Osteocyte (in vitro differentiated cells): Measurements from ENCODE around the gene SCFD2. TPM values are rescaled to one million over a fixed set of nuclear protein-coding genes. Genes with fewer than 3 reads are reported as not detected.

Experiments used
- DNase-seq: peaks from one replicate; pipeline ENCODE4 v3.0.0; 2021; ENCODE audit warnings: mixed read lengths; ENCODE audit not compliant: unreplicated experiment; ENCODE audit errors: extremely low spot score
- H3K27ac Mint-ChIP-seq: one replicate; pipeline ENCODE4 v1.8.0; 2021; ENCODE audit warnings: mild to moderate bottlenecking, mixed read lengths; ENCODE audit not compliant: unreplicated experiment
- H3K27me3 Mint-ChIP-seq: one replicate; pipeline ENCODE4 v1.8.0; 2021; ENCODE audit warnings: mixed read lengths; ENCODE audit not compliant: unreplicated experiment
- H3K36me3 Mint-ChIP-seq: one replicate; pipeline ENCODE4 v1.8.0; 2021; ENCODE audit warnings: mixed read lengths; ENCODE audit not compliant: unreplicated experiment
- H3K4me1 Mint-ChIP-seq: one replicate; pipeline ENCODE4 v1.8.0; 2021; ENCODE audit warnings: mixed read lengths; ENCODE audit not compliant: unreplicated experiment
- H3K4me3 Mint-ChIP-seq: one replicate; pipeline ENCODE4 v1.8.0; 2021; ENCODE audit warnings: mild to moderate bottlenecking, moderate library complexity, mixed read lengths; ENCODE audit not compliant: unreplicated experiment
- H3K9me3 Mint-ChIP-seq: one replicate; pipeline ENCODE4 v1.8.0; 2021; ENCODE audit warnings: mixed read lengths; ENCODE audit not compliant: unreplicated experiment
- CTCF ChIP-seq: fragments of 200-600 bp; sonication (generic); IDR thresholded peaks from 2 replicates; pipeline ENCODE4 v1.5.0; 2021; ENCODE audit warnings: antibody characterized with exemption, mild to moderate bottlenecking, moderate library complexity
- total RNA-seq: library from RNA; stranded (reverse); gene quantifications from 2 replicates; pipeline ENCODE4 v1.2.1, GENCODE V29; 2021

SCFD2 gene
- total RNA-seq, 1 donor from 2014 or later, result 14.0 TPM

GRCh38 chr4:52907510-52907909 is 458.4 kb downstream of the SCFD2 start:
- Mint-ChIP-seq H3K27ac (no peak overlapping the region), H3K4me1 (no peaks in the 10 kb centered on the region), H3K4me3 (no peak overlapping the region), H3K36me3 (no peaks in the 10 kb centered on the region), H3K27me3 (no peaks in the 10 kb centered on the region), H3K9me3 (no peaks in the 10 kb centered on the region)
- no peak for DNase-seq
- no peak for TF ChIP-seq CTCF

GRCh38 chr4:52904421-52904820 is 461.4 kb downstream of the SCFD2 start:
- no peak for DNase-seq
- no peaks in the 10 kb centered on the region for H3K27me3 Mint-ChIP-seq
- H3K27ac Mint-ChIP-seq, result no peak overlapping the region
- no peak overlapping the region for H3K4me3 Mint-ChIP-seq
- TF ChIP-seq CTCF, result no peak
- no peaks in the 10 kb centered on the region for H3K4me1 Mint-ChIP-seq
- no peaks in the 10 kb centered on the region for H3K9me3 Mint-ChIP-seq
- peaks cover 7% of the 10 kb centered on the region for H3K36me3 Mint-ChIP-seq

- H3K27ac Mint-ChIP-seq, result no peak overlapping the region
- TF ChIP-seq CTCF, result no peak
Measured at GRCh38 chr4:52903273-52903672, 462.6 kb downstream of the SCFD2 start.

GRCh38 chr4:52894443-52894842 is 471.4 kb downstream of the SCFD2 start:
- H3K27ac Mint-ChIP-seq, result no peak overlapping the region
- TF ChIP-seq CTCF, result no peak
- no peaks in the 10 kb centered on the region for H3K36me3 Mint-ChIP-seq
- H3K27me3 Mint-ChIP-seq, result no peaks in the 10 kb centered on the region
- no peak overlapping the region for H3K4me3 Mint-ChIP-seq
- H3K4me1 Mint-ChIP-seq, result peaks cover 2% of the 10 kb centered on the region
- DNase-seq, result no peak
- no peaks in the 10 kb centered on the region for H3K9me3 Mint-ChIP-seq

More at GRCh38 chr4:52903273-52903672, 462.6 kb downstream of the SCFD2 start:
- H3K4me1 Mint-ChIP-seq, result no peaks in the 10 kb centered on the region
- no peaks in the 10 kb centered on the region for H3K27me3 Mint-ChIP-seq
- no peak for DNase-seq
- H3K36me3 Mint-ChIP-seq, result peaks cover 7% of the 10 kb centered on the region
- no peaks in the 10 kb centered on the region for H3K9me3 Mint-ChIP-seq
- H3K4me3 Mint-ChIP-seq, result no peak overlapping the region

GRCh38 chr4:52892880-52893279 is 473.0 kb downstream of the SCFD2 start:
- H3K9me3 Mint-ChIP-seq, result no peaks in the 10 kb centered on the region
- H3K27ac Mint-ChIP-seq, result no peak overlapping the region
- H3K4me3 Mint-ChIP-seq, result no peak overlapping the region
- no peak for TF ChIP-seq CTCF
- no peak for DNase-seq
- peaks cover 2% of the 10 kb centered on the region for H3K4me1 Mint-ChIP-seq
- no peaks in the 10 kb centered on the region for H3K36me3 Mint-ChIP-seq
- H3K27me3 Mint-ChIP-seq, result no peaks in the 10 kb centered on the region
